HUDEP-2 (cell line): ENCODE results near the gene NEDD9.

Experiments
- DNase-seq, 76 experiments: peaks; one replicate each; lab custom pipeline; 2025; ENCODE audit not compliant: unreplicated experiment in 76 of 76; lab: John Stamatoyannopoulos, UW

The NEDD9 gene

DNA sequence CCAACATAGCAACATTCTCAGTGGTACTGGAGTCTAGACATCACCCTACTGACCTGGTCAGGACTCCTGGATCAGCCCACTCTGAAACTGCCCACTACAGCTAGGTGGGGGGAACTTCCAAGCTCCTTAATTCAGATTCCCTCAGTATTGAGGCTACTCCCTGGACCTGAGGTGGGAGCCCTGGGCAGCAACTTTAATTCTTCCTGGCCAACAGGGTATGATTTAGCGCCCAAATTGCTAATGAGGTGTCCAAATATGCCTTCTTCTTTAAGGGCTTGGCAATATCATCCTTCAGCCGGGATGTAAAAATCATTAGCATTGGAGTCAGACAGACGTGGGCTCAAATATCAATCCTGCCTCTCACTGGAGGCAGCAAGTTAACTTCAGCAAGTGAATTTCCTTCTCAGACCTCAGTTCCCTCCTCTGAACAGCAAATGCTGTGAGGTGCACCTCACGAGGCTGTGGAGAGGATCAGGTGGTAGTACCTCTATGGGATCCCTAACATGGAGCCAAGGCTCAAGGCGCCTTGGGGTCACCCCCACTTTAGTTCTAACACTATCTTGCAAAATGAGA is 27.6 kb downstream of the NEDD9 start:
- DNase-seq: no peak

DNA sequence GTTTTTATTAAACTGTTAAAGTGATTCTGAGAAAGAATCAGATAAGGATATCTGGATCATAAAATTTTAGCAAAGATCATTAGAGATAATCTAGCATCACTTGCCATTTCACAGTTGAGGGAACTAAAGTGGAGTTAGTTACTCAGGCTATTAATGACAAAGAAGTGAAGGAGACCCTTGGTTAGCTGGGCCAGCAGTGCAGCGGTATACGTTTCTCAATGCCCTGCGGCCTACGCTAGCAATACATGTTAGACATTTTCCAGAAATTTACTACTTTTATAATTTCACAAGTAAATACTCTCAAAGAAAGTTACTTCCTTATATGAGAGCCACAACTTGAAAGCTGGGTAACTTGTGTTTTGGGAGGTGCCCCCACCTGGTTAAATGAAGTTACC is 28.5 kb downstream of the NEDD9 start:
- DNase-seq: no peak

DNA sequence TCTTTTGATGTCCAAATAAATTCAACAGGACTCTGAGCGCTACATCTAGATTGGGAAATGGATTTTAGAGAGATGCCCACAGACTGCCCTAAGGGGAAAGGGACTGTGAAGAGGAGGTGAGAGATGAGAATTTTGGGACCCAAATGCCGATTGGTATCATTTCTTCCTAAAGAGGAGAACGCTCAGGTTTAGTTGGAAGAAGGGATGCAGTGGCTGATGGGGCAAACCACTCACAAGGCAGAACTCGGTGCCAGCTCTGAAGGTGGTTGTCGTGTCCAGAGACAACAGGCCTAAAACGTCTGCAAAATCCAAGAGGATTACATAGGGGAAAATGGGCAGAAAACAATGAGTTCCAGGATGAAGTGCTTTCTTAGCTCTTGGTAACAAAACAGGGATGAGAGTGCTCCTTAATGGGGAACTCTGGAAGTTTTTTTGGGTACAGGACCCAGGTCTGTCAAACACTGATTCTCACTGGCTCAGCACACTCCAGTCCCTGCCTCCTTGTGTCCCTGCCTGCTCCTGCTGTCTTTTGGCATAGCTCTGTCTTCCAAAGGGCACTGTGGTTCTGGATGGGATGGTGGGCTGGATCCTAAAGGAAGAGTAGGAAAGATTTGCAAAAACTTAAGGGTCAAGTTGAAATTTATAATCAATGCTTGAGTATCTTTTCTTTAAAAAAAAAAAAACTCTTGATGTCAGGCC is 29.0 kb downstream of the NEDD9 start:
- no peak for DNase-seq

DNA sequence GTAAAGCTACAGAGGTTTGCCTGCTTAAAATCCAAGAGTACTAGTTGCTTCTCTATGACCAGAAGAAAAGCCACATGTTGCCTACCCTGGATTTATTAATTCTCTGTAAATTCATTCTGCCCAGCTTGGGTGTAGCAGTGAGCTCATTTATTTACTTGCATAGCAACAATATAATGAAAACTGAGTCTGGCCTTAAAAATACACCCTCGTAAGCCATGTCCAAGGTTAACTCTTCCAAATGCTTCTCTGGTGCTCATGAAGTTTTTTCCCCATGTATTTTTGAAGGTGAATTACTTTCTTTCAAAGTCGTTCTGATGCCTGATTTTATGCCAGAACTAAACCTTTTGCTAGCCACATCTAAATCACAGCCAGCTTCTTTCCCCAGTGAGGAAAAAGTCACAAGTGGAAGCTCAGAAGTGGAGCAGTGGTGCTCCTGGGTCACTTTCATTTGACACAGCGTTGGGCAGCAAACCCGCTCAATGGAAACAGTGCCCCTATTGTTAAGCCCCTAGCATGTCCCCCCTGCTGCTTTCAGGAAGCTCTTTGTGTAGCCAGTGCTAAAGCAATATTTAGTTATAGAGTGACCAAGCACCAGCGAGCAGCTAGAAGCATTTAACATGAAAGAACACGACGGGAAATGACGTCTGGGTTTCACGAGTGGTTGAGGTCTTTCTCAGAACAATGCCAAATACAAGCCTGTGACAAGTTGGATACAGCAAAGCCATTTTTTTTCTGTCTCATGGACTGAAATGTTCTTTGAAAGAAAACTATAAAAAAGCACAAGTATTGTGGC is 29.8 kb downstream of the NEDD9 start:
- DNase-seq: no peak

DNA sequence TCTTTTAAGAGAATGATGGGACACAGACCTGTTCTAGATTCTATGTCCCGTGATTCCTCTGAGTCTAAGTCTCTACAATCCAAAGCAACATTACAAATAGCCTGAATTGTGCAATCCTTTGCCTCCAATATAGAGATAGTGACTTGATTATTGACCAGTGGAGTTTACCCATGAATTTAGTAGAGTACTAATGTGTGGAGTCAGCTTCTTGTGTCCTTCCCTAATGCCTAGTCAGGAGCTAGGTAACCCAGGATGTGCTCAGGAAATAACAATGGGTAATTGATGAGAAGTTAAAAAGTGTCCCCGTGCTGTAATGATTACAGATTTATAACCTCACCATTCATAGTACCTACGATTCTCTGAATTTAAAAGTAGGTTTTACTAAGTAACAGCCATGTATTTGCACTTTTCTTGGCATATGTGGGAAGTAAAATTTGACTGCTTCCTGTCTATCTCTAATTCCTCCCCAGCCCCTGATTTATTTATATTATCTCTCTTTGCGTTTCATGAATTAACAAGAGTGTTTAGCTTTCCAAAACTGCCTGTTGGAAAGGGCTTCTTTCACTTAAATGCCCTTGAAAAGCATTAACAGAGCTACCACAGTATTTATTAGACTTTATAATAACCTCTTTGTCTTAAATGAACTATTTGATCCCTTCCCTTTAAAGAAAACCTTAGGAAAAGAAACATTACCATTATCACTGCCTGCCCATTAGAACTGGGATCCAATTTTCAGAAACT is 30.5 kb downstream of the NEDD9 start:
- no peak for DNase-seq

DNA sequence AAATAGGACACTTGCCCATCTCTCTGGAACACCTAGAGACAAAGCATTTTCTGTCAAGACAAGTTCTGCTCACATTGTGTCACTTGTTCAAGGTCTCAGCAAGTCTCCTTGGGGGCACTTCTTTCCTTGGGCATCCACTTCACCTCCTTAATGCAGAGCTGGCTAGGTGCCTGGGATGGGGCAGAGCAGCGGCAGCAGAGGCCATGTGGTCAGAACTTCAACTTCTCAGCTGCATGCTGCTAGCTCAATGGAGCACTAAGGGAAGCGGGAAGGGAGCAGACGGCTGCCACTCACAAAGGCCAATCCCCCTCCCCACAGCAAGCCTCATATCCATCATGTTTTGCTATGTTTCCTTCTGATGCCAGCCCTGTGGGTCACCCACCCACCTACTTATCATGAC is 31.5 kb downstream of the NEDD9 start:
- no peak for DNase-seq

DNA sequence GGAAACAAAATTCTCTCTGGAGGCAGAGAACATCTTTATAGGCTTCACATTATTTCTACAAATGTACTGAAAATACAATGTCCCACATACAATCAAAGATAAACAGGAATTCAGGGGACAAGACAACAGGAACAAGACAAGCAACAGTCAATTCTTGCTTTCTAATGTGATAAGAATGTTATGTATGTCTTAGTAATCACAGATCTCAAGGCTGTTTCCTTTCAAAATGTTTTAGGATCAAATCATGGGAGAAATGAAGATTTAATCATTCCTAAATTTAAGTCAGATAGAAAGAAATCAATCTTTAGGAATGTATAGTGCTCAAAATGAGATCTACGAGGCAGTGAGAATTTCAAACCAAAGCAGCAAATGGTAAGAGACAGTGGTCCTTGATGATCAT is 32.1 kb downstream of the NEDD9 start:
- no peak for DNase-seq

DNA sequence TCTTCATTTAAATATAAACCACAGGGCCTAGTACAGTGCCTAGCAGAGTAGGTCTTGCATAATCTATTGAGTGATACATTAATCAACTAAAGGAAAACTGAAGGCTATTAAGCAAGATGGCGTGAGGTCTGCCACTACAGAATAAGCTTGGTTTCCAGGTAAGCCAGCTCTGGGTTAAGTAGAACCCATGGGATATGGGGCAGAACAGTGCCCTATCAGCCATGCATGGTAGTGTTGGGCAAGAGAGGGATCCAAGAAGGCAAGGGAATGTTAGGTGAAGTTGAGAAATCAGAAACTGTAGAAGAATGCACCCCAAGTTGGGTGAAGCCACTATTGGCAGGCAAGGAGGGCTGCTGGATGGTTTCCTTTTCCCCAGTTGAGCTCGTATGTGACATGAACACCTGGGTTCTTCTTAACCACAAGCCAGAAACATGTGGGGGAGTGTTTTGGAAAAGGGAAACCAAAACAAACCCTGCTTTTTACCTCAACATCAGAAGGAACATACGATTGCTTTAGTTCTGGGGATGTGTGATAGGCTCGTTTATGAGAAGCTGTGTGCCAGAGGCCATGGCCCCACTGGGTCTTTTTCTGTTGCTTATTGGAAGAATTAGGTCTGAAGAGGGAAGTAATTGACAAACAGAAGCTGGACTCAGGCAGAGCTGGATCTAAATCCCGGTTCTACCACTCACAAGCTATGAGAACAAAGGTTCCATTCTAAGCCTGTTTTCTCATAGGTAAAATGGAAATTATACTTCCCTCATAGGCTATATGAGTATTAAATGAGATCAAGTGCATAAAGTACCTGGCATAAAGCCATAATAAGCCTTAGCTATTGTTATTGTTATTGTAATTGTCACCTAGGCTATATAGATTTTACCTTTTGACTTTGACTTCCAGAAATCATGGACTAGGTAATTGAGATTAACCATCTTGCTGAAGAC is 33.5 kb downstream of the NEDD9 start:
- DNase-seq: no peak

DNA sequence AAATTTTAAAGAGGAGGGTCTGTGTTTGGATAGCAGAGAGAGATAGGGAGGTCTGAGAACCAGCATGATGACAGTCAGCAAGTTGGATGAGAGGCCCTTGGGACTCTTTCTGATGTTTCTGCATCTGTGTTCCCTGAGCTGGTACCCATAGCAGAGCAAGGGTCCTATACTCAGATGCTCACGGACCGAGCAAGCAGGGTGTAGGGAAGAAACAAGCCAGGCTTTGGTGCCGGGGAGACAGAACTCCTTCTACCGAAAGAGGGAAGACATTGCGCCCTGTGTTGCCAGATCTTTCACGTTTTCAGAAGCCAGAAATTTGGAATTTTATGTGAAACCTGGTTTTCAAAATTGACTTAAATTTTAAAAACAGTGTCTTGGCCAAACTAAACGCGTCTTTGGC is 34.6 kb downstream of the NEDD9 start:
- no peak for DNase-seq

DNA sequence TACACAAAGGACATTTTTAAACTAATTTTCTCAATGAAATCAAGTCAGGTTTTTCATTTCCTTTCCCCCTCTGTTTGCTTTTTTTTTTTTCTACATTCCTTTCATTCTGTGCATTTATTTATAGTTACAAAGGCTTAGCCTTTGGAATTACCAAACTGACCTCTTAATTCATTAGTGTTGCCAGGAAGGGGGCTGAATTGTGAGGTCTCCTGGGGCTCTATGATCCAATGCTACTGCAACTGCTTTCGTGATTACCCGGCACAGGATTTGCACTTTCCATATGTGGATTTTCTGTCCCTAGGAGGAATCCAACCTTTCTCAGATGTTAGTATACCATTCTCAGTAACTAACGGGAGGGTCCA is 35.3 kb downstream of the NEDD9 start:
- no peak for DNase-seq

DNA sequence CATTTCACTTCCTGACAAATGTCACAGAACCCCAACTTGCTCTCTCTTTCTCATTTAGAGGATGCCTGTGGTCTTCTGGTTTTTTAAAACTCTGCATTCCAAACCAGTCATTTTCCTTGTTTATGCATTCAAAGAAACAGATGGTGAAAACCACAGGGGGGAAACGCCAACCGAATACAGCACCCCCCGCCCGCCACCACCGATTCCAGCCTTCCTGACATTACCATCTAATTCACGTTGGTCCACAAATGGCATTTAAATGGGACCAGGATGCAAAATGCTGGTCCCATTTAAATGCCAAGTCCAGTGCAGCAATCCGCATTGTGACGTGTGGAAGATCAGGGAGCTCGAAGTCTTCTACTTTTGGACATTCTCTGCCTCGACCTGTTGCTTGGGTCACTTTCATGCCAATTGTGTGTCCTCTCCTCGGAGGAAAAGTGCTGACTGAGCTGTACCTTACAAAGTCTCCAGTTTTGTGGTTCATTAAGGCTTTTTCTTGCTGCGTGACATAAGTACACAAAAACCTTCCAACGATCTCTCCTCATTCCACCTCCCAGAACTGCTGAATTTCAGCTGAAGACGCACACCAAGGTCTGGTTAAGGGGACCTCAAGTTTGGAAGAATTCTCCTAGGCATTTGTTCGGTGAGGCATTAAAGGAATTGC is 35.8 kb downstream of the NEDD9 start:
- no peak for DNase-seq

DNA sequence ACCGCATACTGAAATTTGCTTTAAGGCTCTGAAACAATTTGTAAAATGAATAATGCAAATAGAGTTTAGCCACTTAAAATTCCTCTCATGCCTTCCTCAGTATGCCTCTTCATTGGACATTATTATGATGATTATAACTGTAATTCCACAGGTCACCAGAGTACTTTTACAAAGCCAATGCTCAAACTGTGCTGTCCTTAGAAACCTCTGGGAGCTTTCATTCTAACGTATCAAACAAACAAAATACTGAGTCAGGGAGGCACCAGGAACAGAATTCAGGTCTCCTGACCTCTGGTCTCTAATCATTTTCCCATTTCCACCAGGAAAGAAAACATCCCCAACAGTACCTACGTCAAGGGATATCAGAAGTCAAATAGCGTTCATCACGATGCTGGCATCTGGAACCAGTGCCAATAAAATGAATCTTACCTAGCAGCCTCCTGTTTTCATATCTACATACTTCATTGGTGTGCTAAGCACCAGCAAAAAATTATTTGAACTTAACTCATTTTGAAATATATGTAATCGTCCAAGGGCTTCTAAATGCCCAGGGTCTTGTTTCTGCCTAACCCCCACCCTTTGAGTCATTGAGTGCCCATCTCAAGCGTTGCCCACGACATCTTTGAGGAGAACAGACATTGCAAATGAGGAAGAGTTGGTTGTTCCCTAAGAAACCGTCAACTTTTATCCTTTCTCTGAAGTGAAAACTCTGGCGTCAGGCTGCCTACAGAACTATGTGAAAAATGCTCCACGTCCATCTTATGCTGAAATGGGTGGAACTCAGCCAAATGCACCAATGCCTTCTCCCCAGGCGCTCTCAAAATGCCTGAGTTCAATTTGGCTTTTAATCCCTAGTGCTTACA is 37.9 kb downstream of the NEDD9 start:
- DNase-seq: no peak

DNA sequence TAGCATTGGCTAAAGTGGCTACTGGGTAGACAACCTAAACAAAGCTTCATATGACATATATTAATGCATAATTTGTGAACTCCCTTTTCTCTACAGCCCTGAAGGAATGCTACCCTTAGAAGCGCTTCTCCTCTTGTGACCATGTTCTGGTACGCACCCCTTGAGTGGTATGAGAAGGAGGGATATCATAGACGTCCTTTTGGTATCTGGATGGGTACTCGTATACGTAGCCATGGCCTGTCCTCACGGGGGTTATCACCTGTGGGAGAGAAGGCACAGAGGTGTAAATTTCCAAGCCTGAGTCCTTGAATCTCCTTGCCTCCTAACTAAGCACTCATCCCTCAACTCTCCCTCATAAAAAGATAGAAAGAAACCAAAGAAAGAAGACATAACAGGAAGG is 39.0 kb downstream of the NEDD9 start:
- no peak for DNase-seq

DNA sequence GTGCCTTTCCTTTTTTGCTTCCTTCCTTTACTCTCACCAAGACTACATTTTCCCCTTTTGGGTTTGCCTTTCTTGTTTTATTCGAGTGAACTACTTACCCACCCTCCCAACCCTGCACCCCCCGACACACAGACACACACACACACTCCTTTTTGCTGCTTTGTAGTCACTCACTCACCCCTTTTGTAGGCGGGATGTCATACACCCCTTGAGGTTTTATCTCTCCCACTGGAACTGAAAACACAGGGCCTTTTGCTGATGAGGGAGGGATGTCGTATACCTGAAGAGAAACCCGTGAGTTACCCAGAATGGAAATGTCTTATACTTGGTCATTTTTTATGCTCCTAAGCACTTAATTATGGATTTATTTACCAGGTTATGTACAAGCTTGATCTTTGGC is 40.3 kb downstream of the NEDD9 start:
- no peak for DNase-seq

DNA sequence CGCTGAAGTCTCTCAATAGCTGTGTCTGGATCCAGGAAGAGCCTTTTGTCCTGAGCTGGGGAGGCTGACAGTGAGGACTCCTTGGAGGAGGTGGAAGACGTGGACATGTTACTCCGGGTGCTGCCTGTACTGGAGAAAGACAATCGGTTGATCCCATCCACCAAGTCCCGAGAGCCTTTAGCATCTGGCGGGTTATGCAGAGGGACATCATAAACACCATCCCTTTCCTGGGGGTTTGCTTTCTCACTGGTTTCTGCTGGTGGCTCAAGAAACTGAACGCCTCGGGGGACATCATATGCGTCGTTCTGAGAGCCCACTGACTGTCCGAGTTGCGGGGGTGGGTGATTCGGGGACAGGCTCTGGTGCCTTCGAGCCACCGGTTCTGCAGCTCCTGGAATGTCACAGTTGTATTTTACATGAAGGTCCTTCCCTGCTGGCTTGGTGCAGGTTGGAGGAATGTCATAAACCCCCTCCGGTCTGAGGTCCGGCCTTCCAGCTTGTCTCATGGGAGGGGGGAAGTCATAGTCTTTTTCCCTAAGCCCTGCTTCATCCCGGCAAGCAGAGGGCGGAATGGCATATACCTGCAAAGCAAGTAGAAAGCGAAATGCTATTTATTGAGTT is 41.7 kb downstream of the NEDD9 start:
- no peak for DNase-seq

DNA sequence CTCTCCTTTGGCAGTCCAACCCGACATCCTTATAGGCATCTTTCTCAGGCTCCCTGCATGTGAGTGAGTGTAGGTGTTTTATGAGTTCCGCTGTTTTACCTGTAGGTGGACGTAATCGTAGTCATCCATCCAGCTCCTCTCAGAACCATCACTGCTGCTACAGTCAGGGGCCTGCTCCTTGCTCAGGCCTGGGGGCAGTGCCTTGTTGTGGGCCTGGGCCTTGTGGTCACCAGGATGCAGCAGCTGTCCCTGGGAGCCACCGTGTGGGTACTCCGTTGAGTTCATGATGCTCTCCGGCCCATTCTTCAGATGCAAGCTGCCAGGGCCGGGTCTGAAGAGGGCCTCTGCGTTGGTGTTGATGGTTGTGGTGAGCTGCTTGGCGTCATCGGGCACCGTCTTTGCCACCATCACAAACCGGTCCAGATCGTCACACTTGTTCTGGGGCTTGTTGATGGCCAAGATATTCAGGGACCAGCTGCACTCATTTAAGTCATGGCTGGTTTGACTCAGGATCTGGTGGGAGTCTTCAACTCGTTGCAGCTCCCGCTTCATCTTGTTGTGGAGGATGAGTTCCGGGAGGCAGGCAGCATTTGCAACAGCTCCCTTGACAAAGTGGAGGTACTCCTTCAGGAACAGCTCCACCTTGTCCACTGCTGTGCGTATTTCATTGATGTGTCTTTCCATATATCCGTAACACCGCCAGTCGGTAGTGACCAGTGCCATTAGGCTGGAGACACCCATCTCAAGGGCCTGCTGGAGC is 42.4 kb downstream of the NEDD9 start:
- no peak for DNase-seq

DNA sequence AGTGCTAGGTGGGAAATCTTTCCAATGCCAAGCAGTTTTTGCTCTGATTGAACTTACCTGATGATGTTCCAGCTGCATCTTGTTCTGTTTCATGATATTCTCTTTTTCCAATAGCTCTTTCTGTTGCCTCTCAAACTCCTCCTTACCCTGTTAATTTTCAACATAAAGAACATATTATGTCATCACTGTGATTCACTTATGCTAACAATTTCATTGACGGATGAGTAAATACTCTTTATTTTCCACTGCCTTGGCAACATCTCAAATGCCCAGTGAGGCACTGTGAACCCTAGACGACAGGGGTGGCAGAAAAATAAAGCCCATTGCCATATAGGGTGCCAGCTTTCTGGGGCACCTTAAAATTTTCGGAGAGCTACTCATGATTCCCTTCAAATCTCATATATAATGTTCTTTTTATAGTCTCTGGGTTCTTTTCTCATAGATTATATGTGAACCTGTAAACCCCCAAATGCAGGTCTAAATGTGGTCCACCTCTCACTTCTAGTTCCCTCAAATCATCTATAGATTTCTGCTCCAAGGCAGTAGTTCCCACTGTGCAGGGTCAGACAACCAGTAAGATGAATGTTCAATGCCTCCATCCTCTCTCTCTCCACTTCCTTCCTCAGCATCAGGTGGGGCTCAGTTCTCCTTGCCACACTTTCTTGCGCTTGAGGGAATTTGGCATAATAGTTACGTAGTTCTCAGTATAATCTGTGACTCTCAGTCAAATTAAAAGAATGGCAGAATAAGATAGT is 44.1 kb downstream of the NEDD9 start:
- DNase-seq: no peak
